HepG2 (cell line): ENCODE results near the gene IGDCC3. TPM values are rescaled to one million over a fixed set of nuclear protein-coding genes. Genes with fewer than 3 reads are reported as not detected.

ENCODE experiments used
- CAMTA2 ChIP-seq: sonication (generic); formaldehyde crosslinking; IDR thresholded peaks from 2 replicates; pipeline ENCODE4 v1.4.0; 2020; ENCODE audit warnings: mild to moderate bottlenecking, missing genetic modification reagents, borderline replicate concordance
- GZF1 ChIP-seq: sonication (generic); formaldehyde crosslinking; IDR thresholded peaks from 2 replicates; pipeline ENCODE4 v1.5.1; 2020; ENCODE audit warnings: mild to moderate bottlenecking, missing genetic modification reagents
- HMG20B ChIP-seq: conservative IDR thresholded peaks from 2 replicates; pipeline ENCODE4 v1.6.1; 2016; ENCODE audit warnings: missing genetic modification reagents, missing compliant biosample characterization
- HOXA3 ChIP-seq: sonication (generic); formaldehyde crosslinking; IDR thresholded peaks from 2 replicates; pipeline ENCODE4 v1.5.0; 2020; ENCODE audit warnings: missing genetic modification reagents
- HOXA5 ChIP-seq: sonication (generic); formaldehyde crosslinking; IDR thresholded peaks from 2 replicates; pipeline ENCODE4 v1.4.0; 2020; ENCODE audit warnings: missing genetic modification reagents
- KMT2A ChIP-seq: sonication (generic); formaldehyde crosslinking; IDR thresholded peaks from 2 replicates; pipeline ENCODE4 v1.4.0; 2020; ENCODE audit warnings: missing genetic modification reagents
- PHF8 ChIP-seq: sonication (generic); formaldehyde crosslinking; IDR thresholded peaks from 2 replicates; pipeline ENCODE4 v1.5.0; 2020; ENCODE audit warnings: missing genetic modification reagents
- SRY ChIP-seq: sonication (generic); formaldehyde crosslinking; IDR thresholded peaks from 2 replicates; pipeline ENCODE4 v1.8.0; 2022; ENCODE audit warnings: mild to moderate bottlenecking, missing genetic modification reagents
- ZFP1 ChIP-seq: IDR thresholded peaks from 2 replicates; pipeline ENCODE4 v1.6.1; 2016
- ZFX ChIP-seq: sonication (generic); formaldehyde crosslinking; IDR thresholded peaks from 2 replicates; pipeline ENCODE4 v1.4.0; 2020; ENCODE audit warnings: mild to moderate bottlenecking, low read depth, missing genetic modification reagents, moderate library complexity
- ZFY ChIP-seq: sonication (generic); formaldehyde crosslinking; IDR thresholded peaks from 2 replicates; pipeline ENCODE4 v1.4.0; 2020; ENCODE audit warnings: missing genetic modification reagents
- ZNF383 ChIP-seq: sonication (generic); formaldehyde crosslinking; IDR thresholded peaks from 2 replicates; pipeline ENCODE4 v1.4.0; 2020; ENCODE audit warnings: missing genetic modification reagents, mild to moderate bottlenecking, borderline replicate concordance
- polyA plus RNA-seq, 8 experiments: library from polyadenylated mRNA; depleted of rRNA in 3 of 8; stranded (reverse) in 7 of 8; unstranded in 1 of 8; fragments of >200 nt; fragmentation: Illumina TruSeq in 4 of 8; extraction: Trizol in 4 of 8; gene quantifications; 2 replicates each; pipeline versions ENCODE4 v1.2.1 to v1.2.3, GENCODE V29; 2011 to 2016; ENCODE audit warnings: low read depth in 4 of 8, missing spikeins in 1 of 8, mixed read lengths in 1 of 8; ENCODE audit not compliant: insufficient read depth in 1 of 8
- total RNA-seq, 5 experiments: library from RNA; depleted of rRNA; stranded (reverse); fragments of >200 nt; fragmentation: Illumina TruSeq; extraction: Trizol; gene quantifications; 2 replicates each; pipeline ENCODE4 v1.2.3, GENCODE V29; 2016; ENCODE audit warnings: low read depth in 1 of 5
- TF ChIP-seq, protein P1 (sequence below): sonication (generic); formaldehyde crosslinking; IDR thresholded peaks from 2 replicates; pipeline ENCODE4 v1.4.0; 2020; ENCODE audit warnings: missing genetic modification reagents
- TF ChIP-seq, protein P2 (sequence below): sonication (generic); formaldehyde crosslinking; IDR thresholded peaks from 2 replicates; pipeline ENCODE4 v1.4.0; 2020; ENCODE audit warnings: missing genetic modification reagents, borderline replicate concordance
- TF ChIP-seq, protein P3 (sequence below): conservative IDR thresholded peaks from 2 replicates; pipeline ENCODE4 v1.6.1; 2018; ENCODE audit warnings: missing genetic modification reagents

The IGDCC3 gene
- total and polyA plus RNA-seq, 2 of the 13 experiments (the other 11 are each of a cell fraction or from before 2014, with no cell fraction given), result 30.1 to 51.8 TPM

DNA sequence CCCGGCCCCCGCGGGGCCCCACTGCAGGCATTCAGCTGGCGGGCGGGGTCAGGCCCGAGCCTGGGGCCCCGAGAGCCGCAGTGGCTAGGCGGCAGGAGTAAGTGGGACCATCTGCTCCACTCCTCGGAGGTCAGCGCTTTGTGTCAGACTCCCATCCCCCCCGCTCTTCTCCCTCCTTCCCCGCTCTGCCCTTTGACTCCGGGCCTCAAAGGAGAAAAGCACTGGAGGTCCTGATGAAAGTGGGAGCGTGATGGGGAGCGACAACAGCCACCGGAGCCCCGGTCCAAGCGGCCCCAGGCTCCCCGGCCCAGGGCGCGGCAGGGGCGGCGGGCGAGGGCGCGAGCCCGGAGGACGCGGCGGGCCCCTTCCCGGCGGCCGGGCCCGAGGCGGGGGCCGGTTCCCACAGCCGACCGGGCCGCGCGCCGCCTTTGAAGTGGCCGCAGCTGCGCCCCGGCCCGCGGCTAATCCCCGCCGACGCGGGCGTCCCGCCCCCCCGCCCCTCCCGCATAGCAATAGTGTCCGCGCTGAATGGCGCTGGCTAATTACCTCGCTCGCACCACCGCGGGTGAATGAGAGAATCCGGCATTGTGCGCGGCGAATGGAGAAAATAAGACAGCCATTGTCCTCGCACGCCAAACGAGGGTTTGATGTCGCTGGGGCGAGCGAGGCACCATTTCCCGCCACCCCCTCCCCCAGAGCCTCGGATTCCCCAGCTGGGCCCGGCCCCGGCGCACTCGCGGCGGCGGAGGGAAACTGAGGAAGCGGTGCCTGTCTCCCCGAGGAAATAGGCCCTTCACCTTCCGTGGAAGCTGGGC lies 22.4 kb downstream of the IGDCC3 start (continued):
- TF ChIP-seq, protein P1, sequence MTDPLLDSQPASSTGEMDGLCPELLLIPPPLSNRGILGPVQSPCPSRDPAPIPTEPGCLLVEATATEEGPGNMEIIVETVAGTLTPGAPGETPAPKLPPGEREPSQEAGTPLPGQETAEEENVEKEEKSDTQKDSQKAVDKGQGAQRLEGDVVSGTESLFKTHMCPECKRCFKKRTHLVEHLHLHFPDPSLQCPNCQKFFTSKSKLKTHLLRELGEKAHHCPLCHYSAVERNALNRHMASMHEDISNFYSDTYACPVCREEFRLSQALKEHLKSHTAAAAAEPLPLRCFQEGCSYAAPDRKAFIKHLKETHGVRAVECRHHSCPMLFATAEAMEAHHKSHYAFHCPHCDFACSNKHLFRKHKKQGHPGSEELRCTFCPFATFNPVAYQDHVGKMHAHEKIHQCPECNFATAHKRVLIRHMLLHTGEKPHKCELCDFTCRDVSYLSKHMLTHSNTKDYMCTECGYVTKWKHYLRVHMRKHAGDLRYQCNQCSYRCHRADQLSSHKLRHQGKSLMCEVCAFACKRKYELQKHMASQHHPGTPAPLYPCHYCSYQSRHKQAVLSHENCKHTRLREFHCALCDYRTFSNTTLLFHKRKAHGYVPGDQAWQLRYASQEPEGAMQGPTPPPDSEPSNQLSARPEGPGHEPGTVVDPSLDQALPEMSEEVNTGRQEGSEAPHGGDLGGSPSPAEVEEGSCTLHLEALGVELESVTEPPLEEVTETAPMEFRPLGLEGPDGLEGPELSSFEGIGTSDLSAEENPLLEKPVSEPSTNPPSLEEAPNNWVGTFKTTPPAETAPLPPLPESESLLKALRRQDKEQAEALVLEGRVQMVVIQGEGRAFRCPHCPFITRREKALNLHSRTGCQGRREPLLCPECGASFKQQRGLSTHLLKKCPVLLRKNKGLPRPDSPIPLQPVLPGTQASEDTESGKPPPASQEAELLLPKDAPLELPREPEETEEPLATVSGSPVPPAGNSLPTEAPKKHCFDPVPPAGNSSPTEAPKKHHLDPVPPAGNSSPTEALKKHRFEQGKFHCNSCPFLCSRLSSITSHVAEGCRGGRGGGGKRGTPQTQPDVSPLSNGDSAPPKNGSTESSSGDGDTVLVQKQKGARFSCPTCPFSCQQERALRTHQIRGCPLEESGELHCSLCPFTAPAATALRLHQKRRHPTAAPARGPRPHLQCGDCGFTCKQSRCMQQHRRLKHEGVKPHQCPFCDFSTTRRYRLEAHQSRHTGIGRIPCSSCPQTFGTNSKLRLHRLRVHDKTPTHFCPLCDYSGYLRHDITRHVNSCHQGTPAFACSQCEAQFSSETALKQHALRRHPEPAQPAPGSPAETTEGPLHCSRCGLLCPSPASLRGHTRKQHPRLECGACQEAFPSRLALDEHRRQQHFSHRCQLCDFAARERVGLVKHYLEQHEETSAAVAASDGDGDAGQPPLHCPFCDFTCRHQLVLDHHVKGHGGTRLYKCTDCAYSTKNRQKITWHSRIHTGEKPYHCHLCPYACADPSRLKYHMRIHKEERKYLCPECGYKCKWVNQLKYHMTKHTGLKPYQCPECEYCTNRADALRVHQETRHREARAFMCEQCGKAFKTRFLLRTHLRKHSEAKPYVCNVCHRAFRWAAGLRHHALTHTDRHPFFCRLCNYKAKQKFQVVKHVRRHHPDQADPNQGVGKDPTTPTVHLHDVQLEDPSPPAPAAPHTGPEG (CRISPR knock-in tag), result peak; percentile 58
- TF ChIP-seq PHF8 (CRISPR knock-in tag) (peak; percentile 41; the same call in 1 of the 2 replicates), ZFP1 (CRISPR knock-in tag) (no peak), CAMTA2 (CRISPR knock-in tag) (no peak), HOXA5 (CRISPR knock-in tag) (0 out of 2 replicates have a peak, but pooled peaks have one; percentile 7), HMG20B (CRISPR knock-in tag) (no peak), SRY (CRISPR knock-in tag) (0 out of 2 replicates have a peak, but pooled peaks have one; percentile 28), GZF1 (CRISPR knock-in tag) (no peak), ZFY (CRISPR knock-in tag) (peak; percentile 68), ZFX (CRISPR knock-in tag) (peak; percentile 66; the same call in 1 of the 2 replicates), KMT2A (CRISPR knock-in tag) (peak; percentile 23; the same call in 1 of the 2 replicates), ZNF383 (no peak), HOXA3 (CRISPR knock-in tag) (peak; percentile 51)
- TF ChIP-seq, protein P2, sequence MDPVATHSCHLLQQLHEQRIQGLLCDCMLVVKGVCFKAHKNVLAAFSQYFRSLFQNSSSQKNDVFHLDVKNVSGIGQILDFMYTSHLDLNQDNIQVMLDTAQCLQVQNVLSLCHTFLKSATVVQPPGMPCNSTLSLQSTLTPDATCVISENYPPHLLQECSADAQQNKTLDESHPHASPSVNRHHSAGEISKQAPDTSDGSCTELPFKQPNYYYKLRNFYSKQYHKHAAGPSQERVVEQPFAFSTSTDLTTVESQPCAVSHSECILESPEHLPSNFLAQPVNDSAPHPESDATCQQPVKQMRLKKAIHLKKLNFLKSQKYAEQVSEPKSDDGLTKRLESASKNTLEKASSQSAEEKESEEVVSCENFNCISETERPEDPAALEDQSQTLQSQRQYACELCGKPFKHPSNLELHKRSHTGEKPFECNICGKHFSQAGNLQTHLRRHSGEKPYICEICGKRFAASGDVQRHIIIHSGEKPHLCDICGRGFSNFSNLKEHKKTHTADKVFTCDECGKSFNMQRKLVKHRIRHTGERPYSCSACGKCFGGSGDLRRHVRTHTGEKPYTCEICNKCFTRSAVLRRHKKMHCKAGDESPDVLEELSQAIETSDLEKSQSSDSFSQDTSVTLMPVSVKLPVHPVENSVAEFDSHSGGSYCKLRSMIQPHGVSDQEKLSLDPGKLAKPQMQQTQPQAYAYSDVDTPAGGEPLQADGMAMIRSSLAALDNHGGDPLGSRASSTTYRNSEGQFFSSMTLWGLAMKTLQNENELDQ (CRISPR knock-in tag), result no peak
- TF ChIP-seq, protein P3, sequence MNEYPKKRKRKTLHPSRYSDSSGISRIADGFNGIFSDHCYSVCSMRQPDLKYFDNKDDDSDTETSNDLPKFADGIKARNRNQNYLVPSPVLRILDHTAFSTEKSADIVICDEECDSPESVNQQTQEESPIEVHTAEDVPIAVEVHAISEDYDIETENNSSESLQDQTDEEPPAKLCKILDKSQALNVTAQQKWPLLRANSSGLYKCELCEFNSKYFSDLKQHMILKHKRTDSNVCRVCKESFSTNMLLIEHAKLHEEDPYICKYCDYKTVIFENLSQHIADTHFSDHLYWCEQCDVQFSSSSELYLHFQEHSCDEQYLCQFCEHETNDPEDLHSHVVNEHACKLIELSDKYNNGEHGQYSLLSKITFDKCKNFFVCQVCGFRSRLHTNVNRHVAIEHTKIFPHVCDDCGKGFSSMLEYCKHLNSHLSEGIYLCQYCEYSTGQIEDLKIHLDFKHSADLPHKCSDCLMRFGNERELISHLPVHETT, result no peak; the same call in 1 of the 2 replicates
